Loucy (cell line): Measurements from ENCODE around the gene MEGF10.
"Not testable (repeated sequence)": the region's sequence is repeated elsewhere in the genome, so short reads cannot be mapped to it uniquely, and the experiment has no call there.

ENCODE experiments used
- H2AFZ ChIP-seq: fragments of 200-600 bp; sonication (generic); 2 replicates; pipeline ENCODE4 v1.6.0; 2016; ENCODE audit warnings: antibody characterized with exemption, mild to moderate bottlenecking, low read length, moderate library complexity
- H3F3A ChIP-seq: fragments of 200-600 bp; 2 replicates; pipeline ENCODE4 v1.6.0; 2016; ENCODE audit warnings: antibody characterized with exemption, low read depth, mild to moderate bottlenecking
- H3K27me3 ChIP-seq: fragments of 200-600 bp; sonication (generic); 2 replicates; pipeline ENCODE4 v1.6.1; 2014; ENCODE audit warnings: low read length, mild to moderate bottlenecking; ENCODE audit not compliant: insufficient read depth, poor library complexity, severe bottlenecking
- H3K36me3 ChIP-seq: fragments of 200-600 bp; sonication (generic); 2 replicates; pipeline ENCODE4 v1.6.1; 2016; ENCODE audit warnings: low read length; ENCODE audit not compliant: insufficient read depth
- H3K4me1 ChIP-seq: fragments of 200-600 bp; sonication (generic); 2 replicates; pipeline ENCODE4 v1.5.1; 2014; ENCODE audit warnings: low read length, mild to moderate bottlenecking; ENCODE audit not compliant: insufficient read depth, poor library complexity, severe bottlenecking
- H3K4me2 ChIP-seq: fragments of 200-600 bp; sonication (generic); 2 replicates; pipeline ENCODE4 v1.6.0; 2014; ENCODE audit warnings: antibody characterized with exemption, low read length, low read depth, mild to moderate bottlenecking; ENCODE audit not compliant: poor library complexity, severe bottlenecking
- H3K4me3 ChIP-seq: fragments of 200-600 bp; sonication (generic); 2 replicates; pipeline ENCODE4 v1.5.1; 2014; ENCODE audit warnings: low read length, mild to moderate bottlenecking, mixed read lengths; ENCODE audit not compliant: poor library complexity, severe bottlenecking
- H3K79me2 ChIP-seq: fragments of 200-600 bp; sonication (generic); 2 replicates; pipeline ENCODE4 v1.6.1; 2014; ENCODE audit warnings: low read length; ENCODE audit not compliant: insufficient read depth
- H3K9ac ChIP-seq: fragments of 200-600 bp; sonication (generic); 2 replicates; pipeline ENCODE4 v1.6.0; 2014; ENCODE audit warnings: mild to moderate bottlenecking, low read depth, low read length, moderate library complexity; ENCODE audit not compliant: poor library complexity, severe bottlenecking
- H3K9me2 ChIP-seq: fragments of 200-600 bp; sonication (generic); replicated peaks from 2 replicates; pipeline ENCODE4 v1.6.1; 2016; ENCODE audit warnings: low read depth, low read length, mixed read lengths
- H3K9me3 ChIP-seq: fragments of 200-600 bp; sonication (generic); 2 replicates; pipeline ENCODE4 v1.6.1; 2014; ENCODE audit warnings: mild to moderate bottlenecking, antibody characterized with exemption, low read length, low read depth; ENCODE audit not compliant: insufficient read depth
- H4K20me1 ChIP-seq: fragments of 200-600 bp; sonication (generic); 2 replicates; pipeline ENCODE4 v1.6.0; 2014; ENCODE audit warnings: antibody characterized with exemption, low read length, mild to moderate bottlenecking; ENCODE audit not compliant: insufficient read depth, poor library complexity, severe bottlenecking
- EZH2phosphoT487 ChIP-seq: fragments of 200-600 bp; IDR thresholded peaks from 2 replicates; pipeline ENCODE4 v1.6.1; 2018; ENCODE audit warnings: antibody characterized with exemption, mild to moderate bottlenecking, moderate library complexity, borderline replicate concordance
- TF ChIP-seq, protein P1 (sequence below): fragments of 200-600 bp; sonication (generic); conservative IDR thresholded peaks from 2 replicates; pipeline ENCODE4 v1.5.1; 2014; ENCODE audit warnings: mild to moderate bottlenecking, antibody characterized with exemption, low read length

Gene MEGF10

DNA sequence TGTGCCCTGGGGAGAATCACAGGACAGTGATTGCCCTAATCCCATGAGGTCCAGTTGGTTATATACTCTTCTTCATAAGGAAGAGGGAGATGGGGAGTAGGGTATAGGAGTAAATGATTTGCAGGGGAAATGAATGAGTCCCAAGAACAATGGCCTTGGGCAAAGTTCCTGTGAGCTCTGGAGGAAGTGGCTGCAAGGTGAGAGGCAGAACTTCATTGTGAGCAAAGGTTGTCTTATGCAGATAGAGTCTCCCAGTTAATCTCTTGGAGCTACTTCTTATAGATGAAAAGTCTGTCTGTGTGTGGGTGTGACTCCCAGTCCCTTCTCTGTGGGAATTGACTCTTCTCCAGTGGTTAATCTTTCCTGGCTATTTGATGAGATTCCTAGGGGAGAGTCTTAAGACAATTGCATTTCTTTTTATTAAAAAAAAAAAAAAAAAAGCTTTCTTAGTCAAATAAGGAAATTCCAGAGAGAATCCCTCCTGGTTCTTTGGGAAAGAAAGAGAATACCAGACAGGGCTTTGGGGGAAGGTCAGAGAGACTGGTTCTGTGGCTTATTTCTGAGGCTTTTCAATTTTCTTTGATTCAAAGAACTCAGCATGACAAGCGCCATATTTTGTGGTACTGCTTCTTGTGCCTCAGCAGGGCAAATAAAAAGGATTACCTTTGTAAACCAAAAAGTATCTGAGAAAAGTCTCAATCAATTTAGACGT lies 33.6 kb upstream of the MEGF10 start:
- Histone ChIP-seq H3K79me2 (no peaks in the 10 kb centered on the region), H3F3A (no peaks in the 10 kb centered on the region), H3K9me2 (no peaks in the 10 kb centered on the region), H3K36me3 (no peaks in the 10 kb centered on the region), H3K4me1 (no peaks in the 10 kb centered on the region), H3K4me2 (no peak overlapping the region), H4K20me1 (no peaks in the 10 kb centered on the region), H3K4me3 (no peak overlapping the region), H2AFZ (no peak overlapping the region), H3K9ac (no peak overlapping the region), H3K27me3 (no peaks in the 10 kb centered on the region), H3K9me3 (no peaks in the 10 kb centered on the region)
- TF ChIP-seq EZH2phosphoT487 = no peak
- TF ChIP-seq, protein P1, sequence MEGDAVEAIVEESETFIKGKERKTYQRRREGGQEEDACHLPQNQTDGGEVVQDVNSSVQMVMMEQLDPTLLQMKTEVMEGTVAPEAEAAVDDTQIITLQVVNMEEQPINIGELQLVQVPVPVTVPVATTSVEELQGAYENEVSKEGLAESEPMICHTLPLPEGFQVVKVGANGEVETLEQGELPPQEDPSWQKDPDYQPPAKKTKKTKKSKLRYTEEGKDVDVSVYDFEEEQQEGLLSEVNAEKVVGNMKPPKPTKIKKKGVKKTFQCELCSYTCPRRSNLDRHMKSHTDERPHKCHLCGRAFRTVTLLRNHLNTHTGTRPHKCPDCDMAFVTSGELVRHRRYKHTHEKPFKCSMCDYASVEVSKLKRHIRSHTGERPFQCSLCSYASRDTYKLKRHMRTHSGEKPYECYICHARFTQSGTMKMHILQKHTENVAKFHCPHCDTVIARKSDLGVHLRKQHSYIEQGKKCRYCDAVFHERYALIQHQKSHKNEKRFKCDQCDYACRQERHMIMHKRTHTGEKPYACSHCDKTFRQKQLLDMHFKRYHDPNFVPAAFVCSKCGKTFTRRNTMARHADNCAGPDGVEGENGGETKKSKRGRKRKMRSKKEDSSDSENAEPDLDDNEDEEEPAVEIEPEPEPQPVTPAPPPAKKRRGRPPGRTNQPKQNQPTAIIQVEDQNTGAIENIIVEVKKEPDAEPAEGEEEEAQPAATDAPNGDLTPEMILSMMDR = no peak

DNA sequence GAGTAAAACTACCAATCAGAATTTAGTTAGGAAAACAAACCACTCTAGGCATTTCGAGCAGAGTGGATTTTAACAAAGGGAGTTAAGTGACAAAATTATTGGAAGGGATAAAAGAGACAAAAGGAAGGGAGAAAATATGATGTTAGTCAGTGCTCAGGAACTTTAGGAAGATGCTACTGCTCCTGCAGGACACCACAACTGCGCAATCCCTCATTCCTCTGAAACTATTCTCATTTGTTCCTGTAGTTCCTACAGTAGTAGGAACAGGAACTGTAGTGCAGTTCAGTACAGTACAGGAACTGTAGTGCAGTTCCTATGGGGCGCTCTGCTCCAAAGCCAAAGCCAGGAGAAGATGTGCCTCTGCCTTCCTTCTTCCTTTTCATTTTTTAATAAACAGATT lies 29.9 kb upstream of the MEGF10 start:
- Histone ChIP-seq H3F3A (no peaks in the 10 kb centered on the region), H3K27me3 (no peaks in the 10 kb centered on the region), H3K4me3 (no peak overlapping the region), H3K9ac (no peak overlapping the region), H3K9me2 (no peaks in the 10 kb centered on the region), H2AFZ (no peak overlapping the region), H3K79me2 (no peaks in the 10 kb centered on the region), H3K4me2 (no peak overlapping the region), H3K9me3 (no peaks in the 10 kb centered on the region), H3K4me1 (no peaks in the 10 kb centered on the region), H4K20me1 (no peaks in the 10 kb centered on the region), H3K36me3 (no peaks in the 10 kb centered on the region)
- TF ChIP-seq EZH2phosphoT487 = no peak
- TF ChIP-seq, protein P1 = no peak

DNA sequence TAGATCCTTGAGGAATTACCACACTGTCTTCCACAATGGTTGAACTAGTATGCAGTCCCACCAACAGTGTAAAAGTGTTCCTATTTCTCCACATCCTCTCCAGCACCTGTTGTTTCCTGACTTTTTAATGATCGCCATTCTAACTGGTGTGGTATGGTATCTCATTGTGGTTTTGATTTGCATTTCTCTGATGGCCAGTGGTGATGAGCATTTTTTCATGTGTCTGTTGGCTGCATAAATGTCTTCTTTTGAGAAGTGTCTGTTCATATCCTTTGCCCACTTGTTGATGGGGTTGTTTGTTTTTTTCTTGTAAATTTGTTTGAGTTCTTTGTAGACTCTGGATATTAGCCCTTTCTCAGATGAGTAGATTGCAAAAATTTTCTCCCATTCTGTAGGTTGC lies 25.1 kb upstream of the MEGF10 start:
- H3K4me3 ChIP-seq, H3K27me3 ChIP-seq, H3K9me2 ChIP-seq, H4K20me1 ChIP-seq, H3K9me3 ChIP-seq, H3K79me2 ChIP-seq, H3K9ac ChIP-seq, H3K4me1 ChIP-seq, H3K36me3 ChIP-seq, H2AFZ ChIP-seq, H3F3A ChIP-seq, H3K4me2 ChIP-seq: not testable (repeated sequence)

DNA sequence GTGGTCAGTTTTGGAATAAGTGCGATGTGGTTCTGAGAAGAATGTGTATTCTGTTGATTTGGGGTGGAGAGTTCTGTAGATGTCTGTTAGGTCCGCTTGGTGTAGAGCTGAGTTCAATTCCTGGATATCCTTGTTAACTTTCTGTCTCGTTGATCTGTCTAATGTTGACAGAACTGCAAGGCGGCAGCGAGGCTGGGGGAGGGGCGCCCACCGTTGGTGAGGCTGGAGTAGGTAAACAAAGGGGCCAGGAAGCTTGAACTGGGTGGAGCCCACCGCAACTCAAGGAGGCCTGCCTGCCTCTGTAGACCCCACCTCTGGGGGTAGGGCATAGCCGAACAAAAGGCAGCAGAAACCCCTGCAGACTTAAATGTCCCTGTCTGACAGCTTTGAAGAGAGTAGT lies 22.3 kb upstream of the MEGF10 start:
- not testable (repeated sequence) for H3K79me2 ChIP-seq, H2AFZ ChIP-seq, H3K4me3 ChIP-seq, H4K20me1 ChIP-seq, H3K4me2 ChIP-seq, H3K36me3 ChIP-seq, H3F3A ChIP-seq, H3K9me3 ChIP-seq, H3K4me1 ChIP-seq, H3K9me2 ChIP-seq, H3K27me3 ChIP-seq, H3K9ac ChIP-seq

DNA sequence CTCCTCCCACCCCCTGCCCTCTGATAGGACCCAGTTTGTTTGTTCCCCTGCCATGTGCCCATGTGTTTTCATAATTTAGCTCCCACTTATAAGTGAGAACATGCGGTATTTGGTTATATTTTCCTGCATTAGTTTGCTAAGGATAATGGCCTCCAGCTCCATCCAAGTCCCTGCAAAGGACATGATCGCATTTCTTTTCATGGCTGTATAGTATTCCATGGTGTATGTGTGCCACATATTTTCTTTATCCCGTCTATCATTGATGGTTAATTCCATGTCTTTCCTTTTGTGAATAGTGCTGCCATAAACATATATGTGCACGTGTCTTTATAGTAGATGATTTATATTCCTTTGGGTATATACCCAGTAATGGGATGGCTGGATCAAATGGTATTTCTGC lies 19.9 kb upstream of the MEGF10 start:
- not testable (repeated sequence) for H3K9me3 ChIP-seq, H3F3A ChIP-seq, H3K9ac ChIP-seq, H3K4me2 ChIP-seq, H3K4me1 ChIP-seq, H3K9me2 ChIP-seq, H3K79me2 ChIP-seq, H2AFZ ChIP-seq, H3K36me3 ChIP-seq, H3K27me3 ChIP-seq, H3K4me3 ChIP-seq, H4K20me1 ChIP-seq
